Muscle of leg (tissue), 11 donors: ENCODE measurements around the gene GJA1. TPM values are rescaled to one million over a fixed set of nuclear protein-coding genes. Genes with fewer than 3 reads are reported as not detected.
"Not testable (repeated sequence)": the region's sequence is repeated elsewhere in the genome, so short reads cannot be mapped to it uniquely, and the experiment has no call there.

Experiments used
- DNase-seq: peaks from one replicate; pipeline ENCODE4 v3.0.0; 2013
- H3K27ac ChIP-seq: one replicate; pipeline ENCODE4 v1.5.1; 2013; ENCODE audit warnings: mild to moderate bottlenecking, low read length, control low read depth
- H3K27me3 ChIP-seq: one replicate; pipeline ENCODE4 v1.6.1; 2013; ENCODE audit warnings: low read length; ENCODE audit not compliant: control insufficient read depth, insufficient read depth
- H3K36me3 ChIP-seq: one replicate; pipeline ENCODE4 v1.6.1; 2013; ENCODE audit warnings: low read length; ENCODE audit not compliant: control insufficient read depth, insufficient read depth
- H3K4me1 ChIP-seq: one replicate; pipeline ENCODE4 v1.6.1; 2013; ENCODE audit warnings: low read length; ENCODE audit not compliant: control insufficient read depth, insufficient read depth
- H3K4me3 ChIP-seq: one replicate; pipeline ENCODE4 v1.5.1; 2013; ENCODE audit warnings: low read length, control low read depth
- H3K9me3 ChIP-seq: replicated peaks from 2 replicates; pipeline ENCODE4 v1.6.1; 2013; ENCODE audit warnings: low read depth, low read length; ENCODE audit not compliant: control insufficient read depth
- WGBS: methylation state at CpG from one replicate; pipeline ENCODE4 v1.1.5; 2013; ENCODE audit warnings: missing lambda C conversion rate; ENCODE audit not compliant: insufficient coverage; 5-methylcytosine and 5-hydroxymethylcytosine counted together
- polyA plus RNA-seq, 8 donors: library from polyadenylated mRNA; unstranded; fragments of 120-200 nt; gene quantifications; one replicate each; pipeline versions ENCODE4 v1.2.1 to v1.2.3, GENCODE V29; 2013; ENCODE audit warnings: inconsistent platforms in 1 of 8, low replicate concordance in 1 of 8; ENCODE audit not compliant: insufficient read length in 8 of 8, insufficient read depth in 1 of 8
- total RNA-seq: library from RNA; stranded (reverse); fragments of 120-200 nt; gene quantifications from one replicate; pipeline ENCODE4 v1.2.4, GENCODE V29; 2013

The GJA1 gene
- total and polyA plus RNA-seq, 9 donors: 40.4 to 126 (median 63.8) TPM

- H3K27ac ChIP-seq: no peak overlapping the region
- H3K4me3 ChIP-seq: no peak overlapping the region
- H3K36me3 ChIP-seq: no peaks in the 10 kb centered on the region
- DNase-seq: no peak
- no peaks in the 10 kb centered on the region for H3K27me3 ChIP-seq
- H3K9me3 ChIP-seq: no peaks in the 10 kb centered on the region
- no peaks in the 10 kb centered on the region for H3K4me1 ChIP-seq
- 74% methylated on average over 3 of the region's 9 CpGs for WGBS
Measured at GRCh38 chr6:121405306-121405705, 30.1 kb upstream of the GJA1 start.

DNA sequence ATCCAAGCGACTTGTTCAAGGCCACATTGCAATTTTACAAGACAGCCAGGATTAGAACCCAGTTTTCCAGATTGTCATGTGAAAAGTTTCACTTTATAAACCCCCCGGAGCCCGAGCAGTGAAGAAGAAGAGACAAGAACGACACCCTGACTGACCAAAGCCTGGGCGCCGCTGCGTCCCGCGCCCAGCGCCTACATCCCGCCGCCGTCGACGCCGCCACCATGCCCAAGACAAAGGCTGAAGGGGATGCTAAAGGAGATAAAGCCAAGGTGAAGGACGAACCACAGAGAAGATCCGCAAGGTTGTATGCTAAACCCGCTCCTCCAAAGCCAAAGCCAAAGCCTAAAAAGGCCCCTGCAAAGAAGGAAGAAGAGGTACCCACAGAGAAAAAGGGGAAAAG lies 27.1 kb upstream of the GJA1 start:
- no peaks in the 10 kb centered on the region for H3K27me3 ChIP-seq
- H3K4me1 ChIP-seq: no peaks in the 10 kb centered on the region
- DNase-seq: no peak
- WGBS: 94% methylated on average over 19 of the region's 19 CpGs
- H3K4me3 ChIP-seq: no peak overlapping the region
- no peak overlapping the region for H3K27ac ChIP-seq
- H3K9me3 ChIP-seq: no peaks in the 10 kb centered on the region
- H3K36me3 ChIP-seq: no peaks in the 10 kb centered on the region

DNA sequence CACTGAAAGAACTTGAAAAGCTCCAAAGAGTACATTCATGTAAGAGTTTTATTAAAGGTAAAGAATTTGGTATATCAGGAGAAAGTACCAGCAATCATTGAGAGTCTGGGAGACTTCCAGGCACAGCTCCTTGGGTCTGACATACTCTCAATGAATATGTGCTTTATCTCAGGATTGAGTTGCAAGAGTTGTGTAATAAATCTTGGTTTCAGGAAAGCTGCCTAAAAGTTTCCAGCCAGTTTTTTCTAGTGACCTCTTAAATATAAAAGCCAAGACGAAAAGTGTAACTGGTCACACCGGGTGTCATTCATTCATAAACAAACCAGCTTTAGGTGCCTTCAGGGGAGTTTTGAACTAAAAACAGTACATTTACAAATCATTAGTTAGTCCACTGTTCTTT lies 21.6 kb upstream of the GJA1 start:
- 86% methylated on average over 2 of the region's 2 CpGs for WGBS
- Histone ChIP-seq H3K9me3 (no peaks in the 10 kb centered on the region), H3K27ac (no peak overlapping the region), H3K27me3 (no peaks in the 10 kb centered on the region), H3K36me3 (no peaks in the 10 kb centered on the region), H3K4me1 (no peaks in the 10 kb centered on the region), H3K4me3 (no peak overlapping the region)
- DNase-seq: no peak

DNA sequence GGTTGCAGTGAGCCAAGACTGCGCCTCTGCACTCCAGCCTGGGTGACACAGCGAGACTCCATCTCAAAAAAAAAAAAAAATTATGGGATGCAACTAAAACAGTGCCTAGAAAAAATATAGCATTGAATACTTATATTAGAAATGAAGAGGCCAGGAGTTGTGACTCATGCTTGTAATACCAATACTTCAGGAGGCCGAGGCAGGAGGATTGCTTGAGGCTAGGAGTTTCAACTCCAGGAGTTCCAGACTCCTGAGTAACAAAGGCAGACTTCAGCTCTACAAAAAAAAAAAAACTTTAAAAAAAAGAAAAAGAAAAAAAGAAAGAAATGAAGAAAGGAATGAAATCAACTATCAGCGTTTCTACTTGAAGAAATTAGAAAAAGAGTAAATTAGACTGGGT lies 17.1 kb upstream of the GJA1 start:
- Histone ChIP-seq H3K4me1 (no peaks in the 10 kb centered on the region), H3K36me3 (no peaks in the 10 kb centered on the region), H3K27me3 (no peaks in the 10 kb centered on the region), H3K4me3 (no peak overlapping the region), H3K27ac (no peak overlapping the region), H3K9me3 (no peaks in the 10 kb centered on the region)
- WGBS: 80% methylated on average over 1 of the region's 4 CpGs
- DNase-seq: no peak

GRCh38 chr6:121426686-121427085 lies 8.8 kb upstream of the GJA1 start:
- Histone ChIP-seq H3K4me3 (no peak overlapping the region), H3K9me3 (no peaks in the 10 kb centered on the region), H3K27me3 (no peaks in the 10 kb centered on the region), H3K27ac (no peak overlapping the region), H3K4me1 (no peaks in the 10 kb centered on the region), H3K36me3 (no peaks in the 10 kb centered on the region)
- no peak for DNase-seq
- no CpG with 5 or more reads among the region's 3 CpGs for WGBS

DNA sequence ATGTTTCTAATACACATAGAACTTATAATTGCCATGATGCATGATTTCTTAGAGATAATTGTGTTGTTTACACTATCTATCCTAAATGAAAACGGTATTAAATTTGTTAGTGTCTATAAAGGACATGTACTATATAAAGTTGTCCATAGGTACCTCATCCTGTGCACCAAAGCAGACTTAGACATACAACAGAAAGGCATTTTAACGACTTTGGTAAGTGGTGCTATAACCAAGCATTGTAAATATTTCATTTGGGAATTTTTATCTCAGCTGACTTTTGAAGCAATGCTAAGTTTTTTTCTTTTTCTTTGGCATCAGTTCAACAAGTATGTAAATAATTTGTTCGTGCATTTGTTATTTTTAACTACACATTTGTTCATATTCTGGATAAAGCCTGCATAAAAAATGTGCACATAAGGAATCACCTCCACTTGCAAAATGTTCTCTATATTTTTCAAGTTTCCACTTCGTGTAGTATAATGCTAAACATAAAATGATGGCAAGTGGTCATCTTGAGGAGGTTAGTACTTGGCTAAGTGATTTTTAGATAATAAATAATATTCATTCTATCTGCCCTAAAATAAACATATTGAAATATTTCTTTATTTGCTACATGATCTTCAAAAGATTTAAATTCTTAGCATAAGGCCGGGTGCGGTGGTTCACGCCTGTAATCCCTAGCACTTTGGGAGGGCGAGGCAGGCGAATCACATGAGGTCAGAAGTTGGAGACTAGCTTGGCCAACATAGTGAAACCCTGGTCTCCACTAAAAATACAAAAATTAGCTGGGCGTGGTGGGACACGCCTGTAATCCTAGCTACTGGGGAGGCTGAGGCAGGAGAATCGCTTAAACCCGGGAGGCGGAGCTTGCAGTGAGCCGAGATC lies 6.3 kb upstream of the GJA1 start:
- Histone ChIP-seq H3K27ac (no peak overlapping the region), H3K4me1 (no peaks in the 10 kb centered on the region), H3K9me3 (no peaks in the 10 kb centered on the region), H3K4me3 (no peak overlapping the region), H3K27me3 (no peaks in the 10 kb centered on the region), H3K36me3 (no peaks in the 10 kb centered on the region)
- WGBS: 98% methylated on average over 6 of the region's 15 CpGs
- DNase-seq: no peak

DNA sequence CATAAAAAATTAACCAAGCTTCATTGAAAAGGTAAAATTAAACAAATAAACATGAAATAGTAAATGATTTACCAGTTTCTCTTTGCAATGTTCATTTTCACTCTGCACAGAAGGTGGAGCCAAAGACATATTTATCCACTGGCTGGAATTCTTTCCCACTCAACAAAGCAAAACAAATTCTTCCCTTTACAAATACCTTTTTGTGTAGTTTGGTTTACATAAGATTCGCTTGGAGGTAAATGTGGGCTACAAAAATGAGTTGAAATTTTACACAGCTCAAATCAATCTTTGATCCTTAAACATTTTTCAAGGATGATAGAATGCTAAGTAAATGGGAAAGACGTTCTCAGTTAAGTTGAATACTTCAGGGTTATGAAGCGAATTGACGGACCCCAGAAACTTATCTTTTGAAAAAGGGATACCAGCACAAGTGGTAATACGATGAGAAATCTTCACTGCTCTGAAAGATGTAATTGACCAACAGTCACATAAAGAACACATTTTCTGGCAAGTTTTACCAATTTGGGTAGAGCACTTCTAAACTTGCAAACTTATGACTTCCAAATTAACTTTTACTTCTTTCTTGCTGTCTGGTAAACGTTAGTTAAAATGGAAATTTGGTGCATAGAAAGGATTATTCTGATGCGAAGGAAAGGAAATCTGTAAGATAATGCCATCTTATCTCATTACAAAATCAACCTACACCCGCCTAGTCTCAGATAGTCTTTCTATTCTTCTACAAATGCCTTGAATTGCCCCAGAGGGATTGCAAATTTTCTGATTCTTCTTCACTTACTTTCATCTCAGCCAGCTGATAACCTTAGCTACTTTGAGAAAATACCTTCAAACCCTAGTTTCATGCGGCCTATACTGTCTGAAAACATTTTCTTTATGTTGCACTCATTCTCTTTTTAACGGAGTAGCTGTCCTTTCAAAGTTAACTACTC lies 4.7 kb upstream of the GJA1 start:
- Histone ChIP-seq H3K27me3 (no peaks in the 10 kb centered on the region), H3K27ac (no peak overlapping the region), H3K4me1 (no peaks in the 10 kb centered on the region), H3K4me3 (no peak overlapping the region), H3K9me3 (no peaks in the 10 kb centered on the region), H3K36me3 (no peaks in the 10 kb centered on the region)
- WGBS: 71% methylated on average over 3 of the region's 10 CpGs
- DNase-seq: peak; percentile 80

GRCh38 chr6:121431776-121432175 lies 3.7 kb upstream of the GJA1 start:
- not testable (repeated sequence) for H3K4me3 ChIP-seq, H3K4me1 ChIP-seq, H3K36me3 ChIP-seq, H3K9me3 ChIP-seq, H3K27ac ChIP-seq, H3K27me3 ChIP-seq, DNase-seq
- 100% methylated on average over 4 of the region's 6 CpGs for WGBS

GRCh38 chr6:121434037-121434770 lies 1.2 kb upstream of the GJA1 start:
- no peaks in the 10 kb centered on the region for H3K4me1 ChIP-seq
- H3K9me3 ChIP-seq: no peaks in the 10 kb centered on the region
- H3K4me3 ChIP-seq: no peak overlapping the region

More at GRCh38 chr6:121434037-121434770, 1.2 kb upstream of the GJA1 start:
- WGBS: 98% methylated on average over 5 of the region's 13 CpGs
- peak; percentile 22 for DNase-seq
- peaks cover 6% of the 10 kb centered on the region for H3K27me3 ChIP-seq
- no peak overlapping the region for H3K27ac ChIP-seq
- H3K36me3 ChIP-seq: no peaks in the 10 kb centered on the region
